Hematopoietic multipotent progenitor cell treated with erythropoietin and hydrocortisone succinate and interleukin-3 and kit ligand, for 4 days (in vitro differentiated cells): Measurements from ENCODE around the gene GPR132.

Source experiments
- DNase-seq: peaks from one replicate; pipeline ENCODE4 v3.0.0-alpha.2; 2015

GPR132 gene

DNA sequence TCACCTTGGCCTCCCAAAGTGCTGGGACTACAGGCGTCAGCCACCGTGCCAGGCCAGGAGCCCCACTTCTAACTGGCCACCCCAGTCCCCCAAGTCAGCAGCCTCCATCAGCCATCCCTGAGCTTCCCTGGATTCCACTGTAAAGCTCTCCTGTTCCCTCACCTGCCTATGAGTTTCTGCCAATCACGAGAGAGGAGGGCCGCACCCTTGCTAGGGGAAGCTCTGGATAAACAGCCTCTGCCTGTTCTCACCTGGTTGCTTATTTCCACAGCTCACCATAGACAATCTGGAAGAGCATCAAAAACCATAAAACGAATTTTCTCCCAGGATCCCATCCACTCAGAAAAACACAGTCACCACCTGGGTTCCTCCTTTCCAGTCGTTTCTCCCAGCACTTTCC is 49.3 kb downstream of the GPR132 start:
- DNase-seq = no peak

DNA sequence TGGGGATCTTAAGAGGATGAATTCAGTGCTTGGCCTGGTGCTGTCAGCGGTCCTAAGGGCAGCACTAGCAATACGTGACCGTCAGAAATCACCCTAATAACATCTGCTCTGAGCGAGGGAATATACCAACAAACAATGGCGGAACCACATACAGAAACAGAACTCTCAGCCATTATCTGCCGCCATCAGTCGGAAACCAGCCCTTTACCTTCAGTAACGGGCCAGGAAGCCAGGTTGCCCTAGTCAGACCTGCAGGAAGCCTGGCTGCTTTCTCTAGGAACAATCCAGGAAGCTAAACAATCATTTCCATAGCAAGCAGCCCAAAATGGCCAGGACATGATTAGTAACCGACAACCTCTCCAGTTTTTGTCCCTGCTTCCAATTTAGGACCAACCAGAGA is 50.0 kb downstream of the GPR132 start:
- peak; percentile 47 for DNase-seq

DNA sequence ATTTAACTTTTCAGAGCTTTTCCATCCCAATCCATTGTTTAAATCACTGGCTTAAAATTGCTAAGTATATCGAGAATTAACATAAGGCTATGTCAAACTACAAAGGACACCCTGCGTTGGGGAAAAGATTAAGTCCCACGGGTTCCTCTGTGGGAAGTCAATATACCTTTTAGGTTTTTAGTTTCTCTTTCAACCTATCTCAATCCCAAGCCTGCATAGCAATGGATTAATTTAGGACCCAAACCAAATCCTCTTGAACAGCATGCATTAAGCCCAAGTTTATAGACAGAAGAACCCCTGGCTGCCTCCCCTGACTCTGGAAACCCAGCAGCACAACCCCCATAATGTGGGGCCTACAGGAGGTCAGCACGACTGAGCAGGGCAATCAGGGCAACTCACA is 50.6 kb downstream of the GPR132 start:
- DNase-seq = no peak

DNA sequence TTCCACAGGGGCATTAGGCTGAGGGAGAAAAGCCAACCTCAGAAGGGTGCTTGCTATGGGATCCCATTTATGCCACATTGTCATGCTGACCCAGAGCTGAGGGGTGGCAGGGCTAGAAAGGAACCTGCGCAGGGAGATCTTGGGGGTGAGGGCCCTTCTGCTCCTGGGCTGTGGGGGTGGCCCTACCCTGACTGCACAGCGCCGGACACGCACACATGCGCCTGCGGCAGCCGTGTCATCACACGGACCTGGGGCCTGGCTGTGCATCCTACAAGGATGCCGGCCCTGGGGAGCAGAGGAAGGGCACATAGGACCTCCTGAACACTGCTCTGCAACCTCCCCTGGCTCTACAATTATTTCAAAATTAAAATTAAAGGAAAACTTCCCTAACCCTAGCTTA is 51.2 kb downstream of the GPR132 start:
- DNase-seq = no peak

DNA sequence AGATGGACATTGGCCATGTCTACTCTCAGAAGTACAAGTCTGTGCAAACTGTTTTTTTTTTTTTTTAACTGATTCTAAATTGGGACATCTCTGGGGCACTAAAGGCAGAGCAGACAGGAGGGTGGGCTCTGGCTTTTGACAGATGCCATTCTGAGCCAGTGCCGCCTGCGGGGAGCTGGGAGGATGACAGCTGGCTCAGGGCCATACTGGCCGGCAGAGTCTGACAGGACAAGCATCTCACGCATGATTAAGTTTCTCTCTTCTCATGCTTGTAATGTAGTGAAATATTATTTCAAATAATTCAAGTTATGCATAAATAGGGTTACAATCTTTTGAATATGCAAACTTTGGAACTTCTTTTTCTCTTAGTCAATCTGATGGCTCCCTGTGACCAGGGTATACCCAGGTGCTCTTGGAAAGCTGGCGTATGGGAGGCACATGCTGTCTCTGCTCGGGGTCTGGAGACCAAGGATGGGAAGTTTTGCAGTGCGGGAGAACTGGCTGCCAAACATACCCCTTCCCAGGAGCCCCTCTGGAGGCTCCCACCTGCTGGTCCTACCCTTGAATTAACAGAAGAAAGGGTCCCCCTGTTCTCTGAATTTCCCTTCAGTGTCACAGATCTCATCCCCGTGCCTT is 52.0 kb downstream of the GPR132 start:
- no peak for DNase-seq

DNA sequence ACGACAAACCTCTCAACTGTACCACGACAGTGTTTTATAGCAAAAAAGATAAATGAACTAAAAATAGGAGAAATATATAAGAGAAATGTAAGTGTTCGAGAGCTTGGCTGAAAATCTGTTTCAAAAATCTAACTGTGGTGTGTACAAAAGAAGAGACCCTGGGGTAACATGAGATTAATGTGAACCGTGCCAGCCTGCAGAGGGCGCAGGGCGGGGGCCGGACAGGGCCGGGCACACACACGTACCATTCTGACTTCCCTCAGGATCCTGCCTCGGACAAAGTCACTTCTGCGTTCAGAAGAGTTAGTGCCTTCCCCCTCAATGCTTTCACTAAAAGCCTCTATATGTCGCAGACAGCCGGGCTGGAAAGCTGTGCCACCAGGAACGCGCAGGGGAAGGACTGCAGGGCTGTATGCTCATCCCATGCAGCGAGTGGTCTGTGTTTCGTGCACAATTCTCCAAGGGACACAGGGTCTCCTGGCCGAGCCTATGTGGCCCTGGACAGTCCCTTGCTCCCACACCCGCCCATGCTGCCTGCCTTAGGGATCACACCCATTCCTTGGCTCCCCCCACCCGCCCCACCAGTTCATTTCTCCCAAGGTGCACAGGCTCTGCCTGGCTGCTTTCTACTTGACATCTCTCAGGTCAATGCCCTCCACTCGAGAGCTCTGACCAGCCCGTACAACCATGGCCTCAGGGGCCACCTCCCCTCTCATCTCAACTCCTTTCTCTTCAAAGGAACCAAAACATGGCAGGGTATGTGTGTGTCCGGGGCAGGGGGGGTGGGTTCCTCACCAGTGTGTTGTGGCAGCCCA is 52.9 kb downstream of the GPR132 start:
- peak; percentile 39 for DNase-seq

DNA sequence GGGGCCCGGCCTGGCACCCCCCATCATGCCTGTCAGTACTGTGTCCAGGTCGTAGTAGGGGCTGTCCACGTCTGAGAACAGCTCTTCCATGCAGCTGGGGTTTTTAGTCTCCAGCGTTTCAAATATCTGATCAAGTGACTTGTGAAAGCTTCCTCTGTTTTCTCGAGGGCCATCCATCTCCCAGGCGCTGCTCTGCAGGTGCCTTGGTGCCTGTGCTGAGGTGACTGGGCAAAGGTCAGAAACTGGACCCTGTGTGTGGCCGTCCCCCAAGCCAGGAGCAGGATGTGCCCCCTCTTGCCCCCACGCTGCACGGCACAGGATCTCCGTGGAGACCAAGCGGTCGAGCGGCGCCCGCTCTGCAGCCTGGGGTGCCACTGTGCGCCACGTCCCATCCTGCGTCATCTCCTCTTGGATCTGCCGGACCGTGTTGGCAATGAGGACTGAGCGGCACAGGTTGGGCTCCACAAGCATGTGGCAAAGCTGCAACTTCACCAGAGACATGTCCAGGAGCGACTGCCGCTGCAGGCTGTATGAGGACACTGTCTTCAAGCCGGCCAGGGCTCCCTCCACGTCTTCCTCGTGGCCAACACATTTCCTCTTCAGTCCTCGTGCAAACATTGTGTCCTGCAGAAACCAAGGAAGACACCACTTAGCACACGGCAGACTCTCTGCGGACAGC is 53.8 kb downstream of the GPR132 start:
- no peak for DNase-seq

GRCh38 chr14:105010891-105011291 is 54.3 kb downstream of the GPR132 start:
- no peak for DNase-seq

GRCh38 chr14:105010106-105010505 is 55.1 kb downstream of the GPR132 start:
- DNase-seq = no peak

DNA sequence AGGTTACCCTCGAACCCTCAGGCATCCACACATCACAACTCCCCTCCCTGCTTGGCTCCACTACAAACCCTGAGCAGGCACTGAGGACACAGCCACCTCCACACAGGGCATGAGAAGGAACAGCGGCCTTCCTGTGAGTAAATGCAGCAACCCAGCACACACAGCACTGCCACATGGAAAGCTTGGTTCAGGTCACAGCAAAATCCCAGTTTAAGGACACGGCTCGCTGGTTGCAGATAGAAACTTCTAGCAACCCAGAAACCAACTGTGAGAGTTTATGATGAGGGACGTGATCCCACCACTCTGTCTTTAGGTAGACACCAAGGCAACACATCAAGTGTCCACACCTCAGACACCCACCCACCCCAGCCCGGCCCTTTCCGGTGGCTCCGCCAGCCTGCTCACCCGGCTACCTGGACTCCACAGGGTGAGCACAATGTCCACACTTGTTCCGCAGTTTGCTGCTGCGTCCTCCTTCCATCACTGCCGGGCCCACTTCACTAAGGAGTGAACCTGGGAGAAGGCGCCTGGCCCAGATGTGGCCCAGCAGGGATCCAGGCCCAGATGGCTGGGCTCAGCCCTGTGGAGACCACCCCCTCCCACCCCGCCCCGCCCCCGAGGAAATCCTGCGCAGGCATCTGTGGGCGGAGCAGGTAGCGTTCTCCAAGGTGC is 57.5 kb downstream of the GPR132 start:
- DNase-seq = no peak

GRCh38 chr14:105006831-105007592 is 58.2 kb downstream of the GPR132 start:
- no peak for DNase-seq

- DNase-seq = no peak
Measured at GRCh38 chr14:105005929-105006830, 59.0 kb downstream of the GPR132 start.

GRCh38 chr14:105005329-105005928 is 59.8 kb downstream of the GPR132 start:
- no peak for DNase-seq
